ENCODE measurements around the gene C1orf116.

DNA sequence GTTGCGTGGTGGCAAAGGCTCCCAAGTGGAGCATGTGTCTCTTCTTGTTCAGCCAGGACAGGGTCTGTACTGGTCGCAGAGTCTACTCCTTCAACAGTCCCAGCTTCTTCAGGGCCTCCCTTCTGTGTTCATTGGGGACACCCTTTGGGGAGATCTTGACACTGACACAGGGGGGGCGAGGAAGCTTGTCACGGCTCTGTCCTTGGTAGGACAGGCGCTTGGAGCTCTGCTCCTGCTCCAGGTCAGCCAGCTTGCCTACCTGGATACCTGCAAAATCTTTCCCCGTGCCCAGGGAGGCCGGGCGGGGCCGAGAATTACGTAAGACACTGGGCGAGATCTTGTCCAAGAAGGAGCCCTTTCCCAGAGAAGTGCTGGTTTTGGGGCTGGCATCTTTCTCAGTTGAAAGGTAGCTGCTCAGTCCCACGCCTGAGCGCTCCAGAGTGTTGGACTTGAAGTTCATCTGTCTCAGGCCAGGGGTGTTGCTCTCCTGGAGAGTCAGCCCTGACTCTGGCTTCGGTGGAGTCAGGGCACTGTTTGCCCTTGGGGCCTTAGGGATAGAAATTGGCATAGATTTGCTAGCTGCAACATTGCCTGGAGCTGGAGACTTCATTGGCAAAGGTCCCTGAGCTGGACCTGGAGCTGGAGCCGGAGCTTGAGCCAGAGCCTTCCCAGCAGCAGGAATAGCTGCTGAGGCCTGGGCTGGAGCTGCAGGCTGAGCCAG, 10.5 kb downstream of the C1orf116 start:
- TF ChIP-seq, protein P1, sequence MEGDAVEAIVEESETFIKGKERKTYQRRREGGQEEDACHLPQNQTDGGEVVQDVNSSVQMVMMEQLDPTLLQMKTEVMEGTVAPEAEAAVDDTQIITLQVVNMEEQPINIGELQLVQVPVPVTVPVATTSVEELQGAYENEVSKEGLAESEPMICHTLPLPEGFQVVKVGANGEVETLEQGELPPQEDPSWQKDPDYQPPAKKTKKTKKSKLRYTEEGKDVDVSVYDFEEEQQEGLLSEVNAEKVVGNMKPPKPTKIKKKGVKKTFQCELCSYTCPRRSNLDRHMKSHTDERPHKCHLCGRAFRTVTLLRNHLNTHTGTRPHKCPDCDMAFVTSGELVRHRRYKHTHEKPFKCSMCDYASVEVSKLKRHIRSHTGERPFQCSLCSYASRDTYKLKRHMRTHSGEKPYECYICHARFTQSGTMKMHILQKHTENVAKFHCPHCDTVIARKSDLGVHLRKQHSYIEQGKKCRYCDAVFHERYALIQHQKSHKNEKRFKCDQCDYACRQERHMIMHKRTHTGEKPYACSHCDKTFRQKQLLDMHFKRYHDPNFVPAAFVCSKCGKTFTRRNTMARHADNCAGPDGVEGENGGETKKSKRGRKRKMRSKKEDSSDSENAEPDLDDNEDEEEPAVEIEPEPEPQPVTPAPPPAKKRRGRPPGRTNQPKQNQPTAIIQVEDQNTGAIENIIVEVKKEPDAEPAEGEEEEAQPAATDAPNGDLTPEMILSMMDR (conservative IDR thresholded peaks at IDR 0.05) = no peak
- no peak for TF ChIP-seq EZH2 (IDR thresholded peaks at IDR 0.05; ENCODE audit: low read depth)
